Colonic mucosa (tissue), 4 donors: Measurements from ENCODE around the gene SOX5. TPM values are rescaled to one million over a fixed set of nuclear protein-coding genes. Genes with fewer than 3 reads are reported as not detected.
"Not testable (repeated sequence)": the region's sequence is repeated elsewhere in the genome, so short reads cannot be mapped to it uniquely, and the experiment has no call there.

Source experiments
- DNase-seq: peaks from one replicate; pipeline ENCODE4 v3.0.0-alpha.2; 2020
- H3K27ac ChIP-seq: fragments of 200-600 bp; one replicate; pipeline ENCODE4 v1.8.0; 2021
- H3K27me3 ChIP-seq: fragments of 200-600 bp; one replicate; pipeline ENCODE4 v1.8.0; 2021
- H3K36me3 ChIP-seq: fragments of 200-600 bp; one replicate; pipeline ENCODE4 v1.8.0; 2021
- H3K4me1 ChIP-seq: fragments of 200-600 bp; one replicate; pipeline ENCODE4 v1.8.0; 2021; ENCODE audit warnings: mild to moderate bottlenecking
- H3K4me3 ChIP-seq: fragments of 200-600 bp; one replicate; pipeline ENCODE4 v1.8.0; 2021
- H3K9ac ChIP-seq, 2 donors: one replicate each; pipeline ENCODE4 v1.7.0; 2013; ENCODE audit warnings: control low read depth in 2 of 2, low read depth in 2 of 2, low read length in 2 of 2
- H3K9me3 ChIP-seq: fragments of 200-600 bp; one replicate; pipeline ENCODE4 v1.8.0; 2021
- intact Hi-C: fragments of 100-400 bp; cut with DNase I; formaldehyde crosslinking; loops from one replicate; pipeline ENCODE4 v1.14.1; 2022
- total RNA-seq, 2 donors: library from RNA; stranded (reverse); fragmentation: NEBNext Ultra II Directional in 1 of 2; extraction: Animal tissue kit (Norgen Biotek cat#: 25700) in 1 of 2; gene quantifications; one replicate each; pipeline ENCODE4 v1.2.1, GENCODE V29; 2021
- TF ChIP-seq, protein P1 (sequence below): fragments of 200-600 bp; IDR thresholded peaks from one replicate; pipeline ENCODE4 v1.8.0; 2022; ENCODE audit warnings: antibody characterized with exemption, mild to moderate bottlenecking
- donor health status: healthy.
- donor health status: DM: no; HTN: no; CAD: no.
- donor health status: DM: no; HTN: no; CAD: no.

Gene SOX5
- total RNA-seq, 2 donors from 2014 or later = 1.1 to 1.6 TPM

DNA sequence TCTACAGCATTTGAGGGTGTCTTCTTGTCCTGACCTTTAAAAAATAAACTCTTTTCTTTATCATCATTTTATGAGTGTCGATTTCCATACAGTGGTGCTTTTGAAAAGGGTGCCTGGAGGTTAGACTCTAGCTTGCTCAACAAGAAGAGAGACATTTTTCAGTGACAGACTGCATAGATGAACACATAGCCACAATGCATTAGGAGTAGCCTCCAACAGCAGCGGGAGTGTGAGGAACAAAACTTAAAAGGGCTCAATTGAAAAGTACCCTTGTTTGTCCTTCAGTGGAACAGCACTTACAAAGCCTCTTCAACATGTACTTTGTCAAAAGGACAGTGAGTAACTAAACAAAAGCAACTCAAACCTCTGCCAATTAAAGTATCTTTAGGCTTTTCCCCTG is 119.3 kb downstream of the SOX5 start:
- H3K27ac ChIP-seq = no peak overlapping the region
- no peak overlapping the region for H3K9ac ChIP-seq
- intact Hi-C loops = no loop called here
- TF ChIP-seq, protein P1, sequence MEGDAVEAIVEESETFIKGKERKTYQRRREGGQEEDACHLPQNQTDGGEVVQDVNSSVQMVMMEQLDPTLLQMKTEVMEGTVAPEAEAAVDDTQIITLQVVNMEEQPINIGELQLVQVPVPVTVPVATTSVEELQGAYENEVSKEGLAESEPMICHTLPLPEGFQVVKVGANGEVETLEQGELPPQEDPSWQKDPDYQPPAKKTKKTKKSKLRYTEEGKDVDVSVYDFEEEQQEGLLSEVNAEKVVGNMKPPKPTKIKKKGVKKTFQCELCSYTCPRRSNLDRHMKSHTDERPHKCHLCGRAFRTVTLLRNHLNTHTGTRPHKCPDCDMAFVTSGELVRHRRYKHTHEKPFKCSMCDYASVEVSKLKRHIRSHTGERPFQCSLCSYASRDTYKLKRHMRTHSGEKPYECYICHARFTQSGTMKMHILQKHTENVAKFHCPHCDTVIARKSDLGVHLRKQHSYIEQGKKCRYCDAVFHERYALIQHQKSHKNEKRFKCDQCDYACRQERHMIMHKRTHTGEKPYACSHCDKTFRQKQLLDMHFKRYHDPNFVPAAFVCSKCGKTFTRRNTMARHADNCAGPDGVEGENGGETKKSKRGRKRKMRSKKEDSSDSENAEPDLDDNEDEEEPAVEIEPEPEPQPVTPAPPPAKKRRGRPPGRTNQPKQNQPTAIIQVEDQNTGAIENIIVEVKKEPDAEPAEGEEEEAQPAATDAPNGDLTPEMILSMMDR = no peak
- no peak for DNase-seq
- H3K4me1 ChIP-seq = no peaks in the 10 kb centered on the region
- no peak overlapping the region for H3K4me3 ChIP-seq
- H3K36me3 ChIP-seq = no peaks in the 10 kb centered on the region
- H3K9me3 ChIP-seq = no peaks in the 10 kb centered on the region
- H3K27me3 ChIP-seq = no peaks in the 10 kb centered on the region

DNA sequence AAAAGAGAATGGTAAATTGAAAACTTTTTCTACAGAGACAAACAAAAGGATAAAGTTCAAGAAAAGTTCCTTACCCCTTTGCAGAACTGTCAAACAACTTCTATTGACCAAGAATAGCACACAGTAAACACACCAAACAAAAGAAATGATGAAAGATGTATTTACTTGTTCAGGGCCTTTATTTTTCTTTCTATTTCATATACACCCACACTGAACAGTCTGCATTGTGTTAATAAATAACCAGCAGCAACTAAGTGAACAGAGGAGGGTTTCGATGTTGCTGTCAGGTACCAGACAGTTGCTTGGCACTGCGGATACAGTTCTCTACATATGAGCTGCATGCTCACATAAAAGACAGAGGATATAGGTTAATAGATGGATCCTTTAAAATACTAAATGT is 122.1 kb downstream of the SOX5 start:
- H3K27ac ChIP-seq = no peak overlapping the region
- H3K9me3 ChIP-seq = no peaks in the 10 kb centered on the region
- H3K4me1 ChIP-seq = no peaks in the 10 kb centered on the region
- H3K27me3 ChIP-seq = no peaks in the 10 kb centered on the region
- TF ChIP-seq, protein P1 = no peak
- no peak overlapping the region for H3K9ac ChIP-seq
- H3K36me3 ChIP-seq = no peaks in the 10 kb centered on the region
- no peak for DNase-seq
- intact Hi-C loops = no loop called here
- no peak overlapping the region for H3K4me3 ChIP-seq

DNA sequence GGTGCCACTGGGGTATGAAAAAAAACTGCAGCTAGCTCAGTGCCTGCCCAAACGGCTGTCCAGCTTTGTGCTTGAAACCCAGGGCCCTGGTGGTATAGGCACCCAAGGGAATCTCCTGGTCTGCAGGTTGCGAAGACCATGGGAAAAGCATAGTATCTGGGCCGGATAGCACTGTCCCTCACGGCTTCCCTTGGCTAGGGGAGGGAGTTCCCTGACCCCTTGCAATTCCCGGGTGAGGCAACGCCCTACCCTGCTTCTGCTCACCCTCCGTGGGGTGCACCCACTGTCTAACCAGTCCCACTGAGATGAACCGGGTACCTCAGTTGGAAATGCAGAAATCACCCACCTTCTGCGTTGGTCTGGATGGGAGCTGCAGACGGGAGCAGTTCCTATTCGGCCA is 124.3 kb downstream of the SOX5 start:
- H3K36me3 ChIP-seq, H3K4me3 ChIP-seq, DNase-seq, H3K4me1 ChIP-seq, H3K27me3 ChIP-seq, intact Hi-C loops, H3K9me3 ChIP-seq, H3K9ac ChIP-seq, H3K27ac ChIP-seq: not testable (repeated sequence)

DNA sequence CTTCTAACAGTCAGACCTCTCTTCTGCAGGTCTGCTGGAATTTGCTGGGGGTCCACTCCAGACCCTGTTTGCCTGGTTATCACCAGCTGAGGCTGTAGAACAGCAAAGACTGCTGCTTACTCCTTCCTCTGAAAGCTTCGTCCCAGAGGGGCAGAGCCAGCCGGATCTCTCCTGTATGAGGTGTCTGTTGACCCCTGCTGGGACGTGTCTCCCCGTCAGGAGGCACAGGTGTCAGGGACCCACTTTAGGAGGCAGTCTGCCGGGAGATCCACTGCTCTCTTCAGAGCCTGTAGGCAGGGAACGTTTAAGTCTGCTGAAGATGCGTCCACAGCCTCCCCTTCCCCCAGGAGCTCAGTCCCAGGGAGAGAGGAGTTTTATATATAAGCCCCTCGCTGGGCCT is 125.1 kb downstream of the SOX5 start:
- no peak overlapping the region for H3K27ac ChIP-seq
- H3K27me3 ChIP-seq = no peaks in the 10 kb centered on the region
- no peak for DNase-seq
- intact Hi-C loops = no loop called here
- no peaks in the 10 kb centered on the region for H3K4me1 ChIP-seq
- H3K36me3 ChIP-seq = no peaks in the 10 kb centered on the region
- TF ChIP-seq, protein P1 = no peak
- no peaks in the 10 kb centered on the region for H3K9me3 ChIP-seq
- no peak overlapping the region for H3K4me3 ChIP-seq
- no peak overlapping the region for H3K9ac ChIP-seq

DNA sequence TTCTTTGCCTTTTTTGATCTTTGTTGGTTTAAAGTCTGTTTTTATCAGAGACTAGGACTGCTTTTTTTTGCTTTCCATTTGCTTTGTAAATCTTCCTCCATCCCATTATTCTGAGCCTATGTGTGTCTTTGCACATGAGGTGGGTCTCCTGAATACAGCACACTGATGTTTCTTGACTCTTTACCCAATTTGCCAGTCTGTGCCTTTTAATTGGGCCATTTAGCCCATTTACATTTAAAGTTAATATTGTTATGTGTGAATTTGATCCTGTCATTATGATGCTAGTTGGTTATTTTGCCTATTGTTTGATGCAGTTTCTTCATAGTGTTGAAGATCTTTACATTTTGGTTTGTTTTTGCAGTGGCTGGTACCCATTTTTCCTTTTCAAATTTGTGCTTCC is 126.6 kb downstream of the SOX5 start:
- H3K36me3 ChIP-seq, H3K27me3 ChIP-seq, H3K27ac ChIP-seq, H3K4me3 ChIP-seq, H3K9ac ChIP-seq, intact Hi-C loops, DNase-seq, H3K9me3 ChIP-seq, H3K4me1 ChIP-seq: not testable (repeated sequence)

DNA sequence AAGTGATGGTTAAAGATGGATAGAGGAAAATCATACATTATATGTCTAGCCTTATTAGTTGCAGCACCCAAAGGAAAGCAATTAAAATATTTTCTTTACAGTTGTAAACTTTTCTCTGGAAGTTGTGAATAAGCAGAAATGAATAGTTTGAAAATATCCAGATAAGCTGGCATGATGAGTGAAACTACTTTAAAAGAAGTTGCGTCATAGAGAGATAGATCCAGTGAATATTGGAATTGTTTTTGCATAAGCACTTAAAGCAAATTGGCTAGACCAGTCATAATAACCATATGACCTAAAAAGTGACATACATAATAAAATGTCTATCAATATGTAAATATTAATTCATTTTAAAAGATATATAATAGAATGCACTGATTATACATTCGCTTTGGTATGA is 132.1 kb downstream of the SOX5 start:
- H3K9me3 ChIP-seq = no peaks in the 10 kb centered on the region
- no peaks in the 10 kb centered on the region for H3K36me3 ChIP-seq
- H3K27me3 ChIP-seq = no peaks in the 10 kb centered on the region
- no peaks in the 10 kb centered on the region for H3K4me1 ChIP-seq
- H3K4me3 ChIP-seq = no peak overlapping the region
- DNase-seq = no peak
- H3K27ac ChIP-seq = no peak overlapping the region
- TF ChIP-seq, protein P1 = no peak
- intact Hi-C loops = no loop called here
- no peak overlapping the region for H3K9ac ChIP-seq

DNA sequence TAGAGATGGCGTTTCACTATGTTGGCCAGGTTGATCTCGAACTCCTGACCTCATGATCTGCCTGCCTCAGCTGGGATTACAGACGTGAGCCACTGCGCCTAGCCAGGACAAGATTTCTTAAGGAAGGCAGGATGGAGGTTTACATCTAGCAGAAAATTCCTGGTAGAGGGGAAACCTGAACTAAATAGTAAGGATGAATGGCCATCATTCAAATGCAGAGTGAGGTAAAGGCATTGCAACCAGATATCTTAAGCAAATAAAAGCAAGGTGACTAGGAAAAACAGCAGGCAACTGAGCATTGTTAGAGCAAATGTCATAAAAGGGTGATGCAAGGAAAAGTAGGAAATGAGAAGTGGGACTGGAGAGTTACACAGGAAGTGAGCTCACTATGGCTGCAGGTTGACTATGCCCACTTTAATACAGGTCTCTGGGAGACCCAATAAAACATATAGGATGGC is 133.0 kb downstream of the SOX5 start:
- H3K36me3 ChIP-seq = no peaks in the 10 kb centered on the region
- H3K4me3 ChIP-seq = no peak overlapping the region
- H3K4me1 ChIP-seq = no peaks in the 10 kb centered on the region
- H3K27ac ChIP-seq = no peak overlapping the region
- H3K9ac ChIP-seq = no peak overlapping the region
- no peaks in the 10 kb centered on the region for H3K9me3 ChIP-seq
- intact Hi-C loops = no loop called here
- no peak for DNase-seq
- H3K27me3 ChIP-seq = no peaks in the 10 kb centered on the region
- TF ChIP-seq, protein P1 = no peak
